Epithelial cell of proximal tubule (primary cell): ENCODE results near the gene TLK1. TPM values are rescaled to one million over a fixed set of nuclear protein-coding genes. Genes with fewer than 3 reads are reported as not detected.

Experiments
- DNase-seq: peaks from one replicate; pipeline ENCODE4 v3.0.0-alpha.2; 2011; ENCODE audit warnings: low read depth
- H3K4me3 ChIP-seq: 2 replicates; pipeline ENCODE4 v1.5.1; 2011; ENCODE audit warnings: low read depth, mild to moderate bottlenecking, low read length
- total RNA-seq: library from RNA; depleted of rRNA; stranded (reverse); fragments of >200 nt; gene quantifications from 2 replicates; pipeline ENCODE4 v1.2.3, GENCODE V29; 2015
- TF ChIP-seq, protein P1 (sequence below): conservative IDR thresholded peaks from 2 replicates; pipeline ENCODE4 v1.5.1; 2012; ENCODE audit warnings: low read depth, mild to moderate bottlenecking, low read length

TLK1 gene
- total RNA-seq, 1 donor from 2014 or later = 10.7 TPM

DNA sequence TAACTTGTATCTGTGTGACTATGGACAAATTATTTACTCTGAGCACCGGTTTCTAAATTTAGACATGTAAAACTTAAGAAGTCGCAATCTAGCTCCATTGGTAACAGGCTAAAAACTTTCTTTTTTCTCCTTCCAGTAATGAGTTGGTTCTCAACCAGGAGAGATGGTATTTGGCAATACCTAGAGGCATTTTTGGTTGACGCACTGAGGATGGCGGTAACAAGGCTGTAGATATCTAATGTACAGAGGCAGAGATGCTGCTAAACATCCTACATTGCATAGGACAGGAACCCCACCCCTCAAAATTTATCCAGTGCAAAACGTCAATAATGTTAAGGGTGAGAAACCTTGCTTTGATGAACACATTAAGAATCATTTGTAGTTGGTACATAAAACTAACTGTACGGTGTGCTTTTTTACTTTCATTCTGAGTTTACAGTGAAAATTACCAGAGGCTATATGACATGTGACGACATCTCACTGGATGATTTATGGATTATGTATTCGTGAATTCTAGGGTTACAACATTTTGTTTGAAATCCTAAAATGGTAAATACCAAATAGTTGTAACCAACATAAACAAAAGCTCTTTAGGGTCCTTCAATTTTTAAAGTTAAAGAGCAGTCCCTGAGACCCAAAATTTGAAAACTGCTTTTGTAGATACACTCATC lies 91.3 kb downstream of the TLK1 start:
- TF ChIP-seq, protein P1, sequence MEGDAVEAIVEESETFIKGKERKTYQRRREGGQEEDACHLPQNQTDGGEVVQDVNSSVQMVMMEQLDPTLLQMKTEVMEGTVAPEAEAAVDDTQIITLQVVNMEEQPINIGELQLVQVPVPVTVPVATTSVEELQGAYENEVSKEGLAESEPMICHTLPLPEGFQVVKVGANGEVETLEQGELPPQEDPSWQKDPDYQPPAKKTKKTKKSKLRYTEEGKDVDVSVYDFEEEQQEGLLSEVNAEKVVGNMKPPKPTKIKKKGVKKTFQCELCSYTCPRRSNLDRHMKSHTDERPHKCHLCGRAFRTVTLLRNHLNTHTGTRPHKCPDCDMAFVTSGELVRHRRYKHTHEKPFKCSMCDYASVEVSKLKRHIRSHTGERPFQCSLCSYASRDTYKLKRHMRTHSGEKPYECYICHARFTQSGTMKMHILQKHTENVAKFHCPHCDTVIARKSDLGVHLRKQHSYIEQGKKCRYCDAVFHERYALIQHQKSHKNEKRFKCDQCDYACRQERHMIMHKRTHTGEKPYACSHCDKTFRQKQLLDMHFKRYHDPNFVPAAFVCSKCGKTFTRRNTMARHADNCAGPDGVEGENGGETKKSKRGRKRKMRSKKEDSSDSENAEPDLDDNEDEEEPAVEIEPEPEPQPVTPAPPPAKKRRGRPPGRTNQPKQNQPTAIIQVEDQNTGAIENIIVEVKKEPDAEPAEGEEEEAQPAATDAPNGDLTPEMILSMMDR = no peak
- DNase-seq = no peak
- no peak overlapping the region for H3K4me3 ChIP-seq

DNA sequence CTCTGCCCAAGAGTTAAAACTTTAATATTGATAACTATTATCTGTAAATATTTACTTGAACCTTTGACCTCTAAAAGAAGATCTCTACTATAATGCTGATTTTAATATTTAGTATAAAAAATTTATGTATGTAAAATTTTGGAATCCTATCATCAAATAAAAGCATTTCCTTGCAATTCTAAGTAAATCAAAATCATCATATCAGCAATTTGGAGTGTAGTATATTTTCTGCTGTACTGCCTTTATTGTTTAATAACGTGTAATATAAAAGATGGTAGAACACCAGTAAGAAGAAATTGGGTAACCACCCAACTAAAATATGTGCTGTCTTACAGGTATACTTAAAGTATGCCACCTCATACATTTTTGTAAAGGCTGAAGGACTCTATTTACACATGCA lies 94.6 kb downstream of the TLK1 start:
- no peak overlapping the region for H3K4me3 ChIP-seq
- no peak for DNase-seq

DNA sequence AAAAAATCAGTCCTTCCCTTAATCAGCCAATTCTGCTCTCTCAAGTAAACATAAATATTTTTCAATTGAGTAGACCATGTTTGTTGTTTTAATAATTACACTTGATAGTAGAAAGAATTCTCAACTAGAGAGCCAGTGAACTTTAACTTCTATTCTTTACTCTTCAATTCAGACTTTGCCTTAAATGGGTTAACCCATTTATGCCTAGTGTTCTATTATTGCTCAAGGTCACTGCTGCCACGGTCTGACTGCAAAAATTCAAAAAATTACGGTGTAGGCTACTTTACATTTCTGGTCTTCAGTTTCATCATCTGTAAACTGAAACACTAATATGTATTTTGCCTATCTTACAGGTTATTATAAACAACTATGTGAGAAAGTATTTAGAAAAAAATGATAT lies 103.1 kb downstream of the TLK1 start:
- TF ChIP-seq, protein P1 = no peak

More for the DNA sequence above, 94.6 kb downstream of the TLK1 start:
- TF ChIP-seq, protein P1 = no peak

DNA sequence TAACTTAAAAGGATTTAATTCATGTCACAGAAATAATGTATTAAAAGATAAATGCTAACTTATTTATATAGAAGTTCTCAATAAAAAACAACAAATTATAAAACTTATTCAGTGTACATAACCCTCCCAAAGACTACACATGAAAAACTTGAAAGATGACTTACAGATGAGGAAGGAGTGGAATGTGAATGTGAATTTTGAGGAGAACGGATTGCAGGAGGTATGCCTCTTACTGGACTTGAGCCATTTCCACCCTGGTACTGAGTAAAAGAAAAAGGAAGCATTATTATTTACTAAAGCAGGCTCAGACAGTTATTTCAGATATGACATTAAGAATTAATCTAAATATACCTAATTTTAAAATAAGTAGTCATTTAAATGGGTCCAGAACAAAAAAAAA lies 104.4 kb downstream of the TLK1 start:
- no peak for DNase-seq
- TF ChIP-seq, protein P1 = no peak
- H3K4me3 ChIP-seq = no peak overlapping the region

More for the DNA sequence above, 103.1 kb downstream of the TLK1 start:
- H3K4me3 ChIP-seq = no peak overlapping the region
- DNase-seq = no peak

DNA sequence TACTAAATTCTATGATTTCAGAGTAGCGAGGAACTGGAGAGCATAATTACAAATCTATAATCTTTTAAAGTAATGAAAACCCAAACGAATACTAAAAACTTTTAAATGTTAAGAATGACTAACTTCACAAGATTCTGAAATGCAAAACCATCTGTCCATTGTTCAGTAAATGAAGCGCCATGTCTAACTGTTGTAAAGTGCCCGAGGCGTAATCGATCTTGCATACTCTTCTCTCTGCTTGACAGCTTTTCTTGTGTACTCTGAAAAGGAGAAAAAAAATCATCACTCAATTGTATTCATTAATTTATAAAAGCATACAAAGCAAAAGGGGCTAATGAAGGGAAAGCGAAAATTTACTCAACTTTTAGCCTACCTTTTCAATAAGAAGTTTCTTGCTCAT lies 111.0 kb downstream of the TLK1 start:
- no peak overlapping the region for H3K4me3 ChIP-seq
- no peak for DNase-seq
- TF ChIP-seq, protein P1 = no peak

DNA sequence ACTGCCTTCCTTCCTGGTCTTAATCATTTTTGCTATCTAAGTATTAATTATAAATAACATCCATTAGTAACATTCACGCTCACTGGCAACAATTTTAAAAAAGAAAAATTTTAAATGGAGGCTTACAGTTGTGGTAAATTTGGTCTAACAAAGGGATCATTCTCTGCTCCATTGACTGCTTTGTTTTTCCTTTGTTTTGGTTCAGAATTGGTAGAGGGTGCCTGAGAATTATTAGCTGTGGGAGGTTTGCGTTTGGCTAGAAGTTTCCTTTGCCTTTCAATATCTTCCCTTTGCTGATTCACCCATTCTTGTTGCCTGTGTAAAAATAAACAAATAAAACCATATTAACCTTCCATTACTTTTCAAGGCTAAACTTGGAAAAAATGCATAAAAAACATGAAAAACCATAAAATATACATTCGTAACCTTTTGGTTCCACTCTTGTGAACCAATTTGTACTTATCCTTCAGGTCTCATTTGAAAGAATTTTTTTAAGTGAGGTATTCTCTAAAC lies 114.6 kb downstream of the TLK1 start:
- TF ChIP-seq, protein P1 = no peak
- DNase-seq = no peak
- H3K4me3 ChIP-seq = no peak overlapping the region

DNA sequence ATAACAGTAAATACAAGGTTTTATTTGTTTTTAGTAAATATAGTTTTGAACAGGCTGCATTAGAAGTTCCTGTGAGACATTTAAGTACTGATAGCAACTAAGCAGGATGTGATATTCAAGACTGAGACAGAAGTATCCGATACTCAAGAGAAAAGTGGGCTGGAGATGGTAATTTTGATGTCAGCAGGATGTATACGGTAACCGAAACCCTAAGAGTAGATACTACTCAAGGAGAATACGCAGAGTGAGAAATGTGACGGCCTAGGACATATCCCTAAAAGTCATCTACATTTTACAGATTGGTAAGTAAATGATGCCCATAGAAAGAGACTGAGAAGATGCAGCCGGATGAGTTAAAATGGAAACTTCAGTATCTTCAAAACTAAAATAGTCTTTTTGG lies 116.3 kb downstream of the TLK1 start:
- H3K4me3 ChIP-seq = no peak overlapping the region
- TF ChIP-seq, protein P1 = no peak
- no peak for DNase-seq
